Fibroblast of villous mesenchyme (primary cell): ENCODE data around the gene ICOSLG. TPM values are rescaled to one million over a fixed set of nuclear protein-coding genes. Genes with fewer than 3 reads are reported as not detected.
A peak's percentile ranks its signal among the peaks of the same experiment; 100 is the strongest.
"Not testable (repeated sequence)": the region's sequence is repeated elsewhere in the genome, so short reads cannot be mapped to it uniquely, and the experiment has no call there.

Experiments used
- DNase-seq: peaks from one replicate; pipeline ENCODE4 v3.0.0-alpha.2; 2010; ENCODE audit warnings: low read depth
- H3K4me3 ChIP-seq: 2 replicates; pipeline ENCODE4 v1.5.1; 2011; ENCODE audit warnings: low read depth, mild to moderate bottlenecking, low read length
- CTCF ChIP-seq: IDR thresholded peaks from 2 replicates; pipeline ENCODE4 v1.5.1; 2012; ENCODE audit warnings: low read depth, mild to moderate bottlenecking, low read length; ENCODE audit not compliant: insufficient read depth
- total RNA-seq: library from RNA; depleted of rRNA; stranded (reverse); fragments of >200 nt; gene quantifications from 2 replicates; pipeline ENCODE4 v1.2.3, GENCODE V29; 2012

ICOSLG gene
- 0.43 and 0.64 TPM in 2 replicates for total RNA-seq

- H3K4me3 ChIP-seq, DNase-seq: not testable (repeated sequence)
Measured at GRCh38 chr21:44240842-44241241, at the start of gene ICOSLG. TSS of gene ICOSLG (minus strand) at chr21:44240943. CDS start at chr21:44240817, 126 bp downstream.

- TF ChIP-seq CTCF = no peak
Measured at GRCh38 chr21:44289381-44290010, 48.8 kb upstream of the ICOSLG start.

GRCh38 chr21:44288251-44289110 is 47.7 kb upstream of the ICOSLG start:
- DNase-seq = no peak
- H3K4me3 ChIP-seq = no peak overlapping the region
- TF ChIP-seq CTCF = no peak

More at GRCh38 chr21:44289381-44290010, 48.8 kb upstream of the ICOSLG start:
- DNase-seq = no peak
- no peak overlapping the region for H3K4me3 ChIP-seq

- TF ChIP-seq CTCF = no peak
- no peak overlapping the region for H3K4me3 ChIP-seq
- DNase-seq = no peak
Measured at GRCh38 chr21:44286716-44287632, 46.2 kb upstream of the ICOSLG start.

DNA sequence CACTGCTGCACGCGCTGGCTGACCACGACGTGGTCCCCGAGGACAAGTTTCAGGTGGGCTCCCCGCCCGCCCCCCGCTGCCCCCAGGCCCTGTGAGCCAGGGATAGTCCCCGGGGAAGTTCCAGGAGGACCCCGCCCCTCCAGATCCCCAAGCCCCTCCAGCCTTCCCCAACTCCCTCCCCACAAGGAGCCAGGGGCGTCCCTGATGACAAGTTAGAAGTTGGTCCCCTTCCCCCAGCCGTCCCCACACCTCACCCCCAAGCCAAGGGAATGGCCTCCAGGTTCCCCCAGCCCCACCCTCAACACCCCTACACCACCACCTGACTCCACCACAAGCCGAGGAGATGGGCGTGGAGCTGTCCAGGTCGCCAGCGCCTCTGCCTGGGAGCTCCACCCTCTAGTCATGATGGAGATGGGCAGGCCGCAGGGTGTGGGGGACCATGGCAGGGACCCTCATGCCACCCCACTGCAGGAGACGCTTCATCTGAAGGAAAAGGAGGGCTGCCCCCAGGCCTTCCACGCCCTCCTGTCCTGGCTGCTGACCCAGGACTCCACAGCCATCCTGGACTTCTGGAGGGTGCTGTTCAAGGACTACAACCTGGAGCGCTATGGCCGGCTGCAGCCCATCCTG is 45.5 kb upstream of the ICOSLG start:
- no peak for DNase-seq
- no peak for TF ChIP-seq CTCF
- no peak overlapping the region for H3K4me3 ChIP-seq

DNA sequence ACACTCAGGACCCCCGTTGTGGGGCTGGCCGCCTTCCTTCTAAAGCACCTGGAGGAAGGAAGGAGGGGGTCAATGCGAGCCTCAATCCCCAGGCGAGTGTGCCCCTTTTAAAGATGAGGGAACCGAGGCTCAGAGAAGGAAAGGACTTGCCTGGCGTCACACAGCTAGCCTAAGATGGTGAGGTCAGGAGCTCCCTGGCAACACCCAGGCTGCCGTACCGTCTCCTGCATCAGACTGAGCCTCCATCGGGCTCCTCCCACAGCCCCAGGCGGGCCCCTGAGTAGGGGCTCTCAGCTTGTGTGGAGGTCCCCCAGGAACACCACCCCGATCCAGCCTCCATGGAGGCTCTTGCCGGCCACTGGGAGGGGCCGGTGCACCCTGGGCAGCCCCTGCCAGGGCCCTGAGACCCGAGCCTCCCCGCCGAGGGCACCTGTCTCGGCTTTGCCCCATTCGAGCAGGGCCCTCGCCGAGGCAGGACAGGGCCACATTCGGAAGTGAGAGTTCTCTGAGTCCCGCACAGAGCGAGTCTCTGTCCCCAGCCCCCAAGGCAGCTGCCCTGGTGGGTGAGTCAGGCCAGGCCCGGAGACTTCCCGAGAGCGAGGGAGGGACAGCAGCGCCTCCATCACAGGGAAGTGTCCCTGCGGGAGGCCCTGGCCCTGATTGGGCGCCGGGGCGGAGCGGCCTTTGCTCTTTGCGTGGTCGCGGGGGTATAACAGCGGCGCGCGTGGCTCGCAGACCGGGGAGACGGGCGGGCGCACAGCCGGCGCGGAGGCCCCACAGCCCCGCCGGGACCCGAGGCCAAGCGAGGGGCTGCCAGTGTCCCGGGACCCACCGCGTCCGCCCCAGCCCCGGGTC is 44.6 kb upstream of the ICOSLG start, which contains the start of gene AIRE:
Gene AIRE, plus strand, starts transcription at position 739 of the 855 bp plus-strand sequence. CDS start 131 bp downstream, outside the sequence.
- H3K4me3 ChIP-seq = peak within 1 kb of the TSS; percentile 21
- TF ChIP-seq CTCF = no peak
- DNase-seq = no peak
